Hepatic stellate cell (primary cell): ENCODE data around the gene HDLBP.

Source experiments
- DNase-seq: peaks from one replicate; pipeline ENCODE4 v3.0.0; 2011; ENCODE audit warnings: low spot score

The HDLBP gene

DNA sequence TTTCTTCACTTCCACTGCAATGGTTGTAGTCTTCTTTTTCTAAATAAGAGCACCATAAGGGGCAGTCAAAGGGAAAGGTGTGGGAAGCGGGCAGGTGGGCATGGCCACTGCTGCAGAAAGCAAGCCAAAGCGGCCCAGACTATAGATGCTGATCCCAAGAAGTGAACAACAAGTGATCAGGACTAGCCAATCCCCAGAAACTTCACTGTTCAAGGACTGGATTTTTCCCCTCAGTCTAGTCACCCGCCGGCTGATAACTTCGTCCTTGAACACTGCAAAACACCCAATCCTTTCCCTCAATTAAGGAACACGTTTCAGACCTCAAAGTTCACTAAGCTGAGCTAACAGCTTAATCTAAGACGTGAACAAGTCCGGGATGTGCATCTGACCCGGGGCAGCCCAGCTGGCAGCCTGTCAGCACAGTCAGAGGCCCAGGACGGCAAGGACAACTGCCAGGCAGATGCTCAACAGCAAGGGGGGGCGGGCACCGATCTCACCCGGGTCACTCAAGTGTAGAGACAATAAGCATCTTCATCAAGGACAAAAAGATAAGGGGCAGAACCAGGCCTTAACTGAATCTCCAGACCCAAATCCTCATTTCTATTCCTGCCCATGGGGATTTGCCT is 59.8 kb downstream of the HDLBP start:
- no peak for DNase-seq

GRCh38 chr2:241254904-241255351 is 60.5 kb downstream of the HDLBP start:
- no peak for DNase-seq

- DNase-seq, result no peak
Observed at GRCh38 chr2:241252778-241253475, 62.5 kb downstream of the HDLBP start.

DNA sequence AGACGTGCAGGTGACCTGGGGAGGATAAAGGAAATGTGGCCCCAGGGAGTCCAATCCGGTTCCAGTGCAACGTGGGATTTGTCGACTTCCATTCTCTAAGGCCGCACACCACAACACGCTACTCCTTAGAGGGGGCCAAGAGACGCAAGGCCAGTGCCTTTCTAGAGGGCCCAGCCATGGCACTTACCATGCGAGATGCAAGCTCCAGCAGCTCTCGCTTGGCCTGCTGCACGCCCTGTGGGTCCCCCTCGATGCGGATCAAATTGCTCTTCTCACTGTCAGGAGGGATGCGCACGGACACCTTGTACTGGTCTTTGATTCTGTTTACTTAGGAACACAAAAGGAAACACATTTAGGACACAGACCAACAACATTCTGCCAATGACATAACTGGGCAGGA is 65.8 kb downstream of the HDLBP start:
- no peak for DNase-seq

DNA sequence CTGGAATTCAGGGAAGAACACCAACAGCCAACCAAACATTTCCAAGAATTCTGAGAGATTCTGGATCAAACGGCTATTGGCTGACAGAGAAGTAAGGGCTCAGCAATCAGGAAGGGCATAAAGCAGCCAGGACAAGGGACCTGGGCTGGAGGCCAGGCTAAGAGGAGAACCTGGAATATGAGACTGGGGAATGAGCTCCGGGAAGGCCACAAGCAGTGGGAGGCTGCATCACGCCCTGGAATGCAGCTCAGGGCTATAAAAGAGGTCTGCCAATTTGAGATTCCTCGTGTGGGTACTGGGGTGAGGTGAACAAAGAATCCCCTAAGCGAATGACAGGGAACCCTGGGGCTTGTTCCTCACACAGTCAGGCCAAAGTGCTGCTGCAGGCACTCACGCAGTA is 66.6 kb downstream of the HDLBP start:
- DNase-seq, result no peak

DNA sequence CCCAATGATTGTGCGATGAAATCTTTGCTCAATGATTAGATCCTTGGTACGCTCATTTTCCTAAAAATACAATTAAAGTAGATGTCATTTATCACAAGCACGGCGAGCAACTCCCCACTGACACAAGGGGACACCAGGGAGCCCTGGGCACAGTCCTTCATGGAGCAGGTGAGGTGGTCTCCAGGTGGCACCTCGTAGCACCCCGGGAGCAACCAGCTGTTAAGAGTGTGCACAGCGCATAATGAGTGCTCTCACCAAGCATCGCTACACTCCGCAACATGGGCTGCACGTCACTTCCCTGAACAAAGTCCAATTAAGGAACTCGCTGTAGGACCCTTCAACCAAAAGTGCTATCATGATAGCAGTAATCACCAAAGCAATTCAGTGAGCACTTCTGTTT is 67.2 kb downstream of the HDLBP start:
- DNase-seq, result no peak

- no peak for DNase-seq
Observed at GRCh38 chr2:241244368-241244767, 71.1 kb downstream of the HDLBP start.

GRCh38 chr2:241242306-241242705 is 73.2 kb downstream of the HDLBP start:
- DNase-seq, result no peak

DNA sequence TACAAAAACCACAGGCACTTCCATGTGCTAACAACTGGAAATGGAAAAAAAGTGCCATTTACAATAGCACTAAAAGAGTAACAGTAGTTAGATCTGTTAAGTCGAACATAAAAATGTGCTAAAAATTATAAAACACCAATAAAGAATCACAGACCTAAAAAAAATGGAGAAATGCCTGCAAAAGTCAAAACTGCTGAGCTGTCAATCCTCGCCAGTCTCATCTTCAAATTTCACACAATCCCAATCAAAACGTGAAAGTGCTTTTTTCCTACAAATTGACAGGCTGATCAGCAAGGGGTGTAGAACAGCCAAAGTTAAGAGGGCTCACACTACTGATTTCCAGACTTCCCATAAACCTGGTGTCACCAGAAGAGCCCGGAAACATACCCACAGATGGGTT is 73.8 kb downstream of the HDLBP start:
- no peak for DNase-seq

GRCh38 chr2:241240320-241241004 is 75.0 kb downstream of the HDLBP start:
- DNase-seq, result no peak

- no peak for DNase-seq
Observed at GRCh38 chr2:241239552-241240202, 75.8 kb downstream of the HDLBP start.

DNA sequence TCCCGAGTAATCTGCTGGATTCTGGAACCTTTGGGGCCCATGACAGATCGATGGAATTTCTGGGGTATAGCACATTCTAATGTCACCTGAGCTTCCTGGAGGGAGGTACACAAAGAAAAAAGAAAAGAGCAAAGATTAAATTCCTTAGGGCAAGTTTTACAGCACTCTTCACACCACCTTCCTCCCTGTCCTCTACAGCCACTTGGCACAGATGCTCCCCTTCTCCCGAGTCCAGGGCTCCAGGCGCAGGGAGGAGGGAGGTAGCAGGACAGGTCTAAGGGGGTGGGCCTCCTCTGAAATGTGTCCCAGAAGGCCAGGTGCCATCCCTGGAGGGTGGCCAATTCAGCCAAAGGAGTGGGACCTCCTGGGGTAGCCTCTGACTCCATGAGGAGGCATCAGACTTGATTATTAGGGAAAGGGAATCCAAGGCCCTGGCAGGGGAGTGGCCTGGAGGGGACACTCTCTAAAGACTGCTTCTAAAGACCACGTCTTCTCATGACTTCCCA is 76.7 kb downstream of the HDLBP start:
- no peak for DNase-seq

- DNase-seq, result no peak
Observed at GRCh38 chr2:241237949-241238371, 77.5 kb downstream of the HDLBP start.

DNA sequence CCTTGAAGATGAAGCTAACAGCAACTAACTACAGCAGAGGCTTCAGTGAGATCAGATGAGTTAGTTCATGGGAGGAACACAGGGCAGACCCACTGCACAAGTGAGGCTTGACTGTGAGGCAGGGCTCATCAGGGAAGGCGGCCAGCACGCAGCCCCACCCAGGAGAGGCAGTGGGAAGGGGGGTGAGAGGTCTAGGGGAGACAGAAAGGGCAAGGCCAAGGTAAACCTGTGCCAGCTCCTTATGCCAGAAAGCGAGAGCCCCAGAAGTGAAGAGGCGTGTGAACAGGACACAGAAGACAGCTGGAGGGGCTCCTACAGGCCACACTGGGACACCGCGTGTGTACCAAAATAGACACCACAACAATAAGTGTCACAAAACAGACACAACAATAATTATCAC is 78.4 kb downstream of the HDLBP start:
- no peak for DNase-seq

DNA sequence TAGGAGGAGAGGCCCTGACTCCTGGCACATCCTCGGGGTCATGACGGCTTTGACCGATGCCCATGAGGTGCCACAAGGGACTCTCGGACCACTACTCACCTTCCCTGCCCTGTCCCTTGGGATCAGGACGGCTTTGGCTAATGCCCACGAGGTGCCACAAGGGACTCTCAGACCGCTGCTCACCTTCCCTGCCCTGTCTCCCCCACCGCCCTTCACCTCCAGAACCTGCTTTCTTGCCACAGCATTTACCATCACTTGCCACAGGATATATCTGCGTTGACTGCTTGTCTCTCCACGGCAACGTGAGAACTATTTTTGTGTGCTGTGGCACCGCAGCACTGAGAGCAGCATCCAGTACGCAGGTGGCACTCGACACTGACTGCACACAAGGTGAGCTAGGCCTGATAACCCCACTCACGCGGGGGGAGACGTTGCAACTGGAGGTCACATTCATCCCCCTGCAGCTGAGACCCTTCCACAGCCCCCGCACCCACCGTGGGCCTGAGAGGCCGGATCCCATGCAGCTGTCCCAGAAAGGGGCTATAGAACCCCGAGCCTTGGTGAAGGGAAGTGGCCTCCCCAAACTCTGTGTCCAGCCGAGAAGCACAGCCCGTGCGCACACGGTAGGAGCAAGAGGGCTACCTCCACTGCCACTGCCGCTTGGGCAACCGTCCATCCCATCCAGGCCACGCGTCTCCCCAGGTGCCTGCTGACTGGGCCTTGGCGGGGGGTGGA is 79.4 kb downstream of the HDLBP start:
- DNase-seq, result no peak

DNA sequence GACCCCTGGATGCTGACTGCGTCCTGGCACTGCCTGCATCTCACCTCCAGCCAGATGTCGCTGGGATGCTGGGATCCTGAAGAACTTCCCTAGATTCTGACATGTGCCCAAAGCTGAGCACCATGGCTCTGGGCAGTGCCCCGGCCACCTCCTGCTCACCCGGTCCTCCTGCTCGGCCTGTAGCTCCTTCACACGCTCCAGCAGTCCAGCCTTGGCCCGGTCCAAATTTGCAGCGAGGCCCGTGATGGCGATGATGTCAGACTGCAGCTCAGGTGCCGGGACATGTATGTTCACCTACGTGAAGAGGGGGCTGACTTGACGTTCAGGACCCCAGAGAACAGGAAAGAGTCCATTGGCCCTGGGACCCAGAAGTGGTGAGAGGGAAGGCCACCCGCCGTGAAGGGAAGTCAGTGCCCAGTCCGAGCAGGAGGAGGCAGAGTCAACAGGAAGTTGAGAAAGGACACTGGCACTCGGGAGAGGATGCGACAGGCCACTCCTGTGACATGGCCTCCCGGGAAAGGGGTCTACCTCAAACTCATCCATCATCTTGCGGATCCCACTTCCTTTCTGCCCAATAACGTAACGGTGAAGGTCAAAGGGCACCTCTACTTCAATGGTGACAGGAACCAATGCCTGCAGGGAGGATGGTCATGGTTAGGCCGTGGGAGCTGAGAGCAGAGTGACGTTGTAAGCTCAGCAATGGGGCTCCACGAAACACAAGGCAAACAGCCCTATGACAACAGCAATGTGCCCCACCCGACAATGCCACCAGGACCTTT is 80.3 kb downstream of the HDLBP start:
- no peak for DNase-seq

GRCh38 chr2:241234066-241234790 is 81.2 kb downstream of the HDLBP start:
- no peak for DNase-seq

GRCh38 chr2:241232736-241233575 is 82.5 kb downstream of the HDLBP start:
- no peak for DNase-seq

- DNase-seq, result no peak
Observed at GRCh38 chr2:241230435-241230834, 85.0 kb downstream of the HDLBP start.
